ENCODE measurements around the gene RASA2. TPM values are rescaled to one million over a fixed set of nuclear protein-coding genes. Genes with fewer than 3 reads are reported as not detected.
A peak's percentile ranks its signal among the peaks of the same experiment; 100 is the strongest.

Gene RASA2
- total RNA-seq (2014; rRNA removed; shearing (Covaris generic)) = 16.0 and 16.4 TPM in 2 replicates

- peak; percentile 80 for DNase-seq (ENCODE audit: low spot score)
These were observed at the start of gene RASA2 for GRCh38 chr3:141486746-141487520. RASA2 (plus strand) TSS chr3:141487027; CDS start chr3:141487084, 57 bp downstream.

- DNase-seq (ENCODE audit: low spot score) = no peak
These were observed 47.2 kb upstream of the RASA2 start for GRCh38 chr3:141439589-141439988.

- DNase-seq (ENCODE audit: low spot score) = no peak
These were observed 45.9 kb upstream of the RASA2 start for GRCh38 chr3:141440942-141441341.

- DNase-seq (ENCODE audit: low spot score) = peak; percentile 72
These were observed 45.2 kb upstream of the RASA2 start for GRCh38 chr3:141441381-141442364.

GRCh38 chr3:141442446-141442845 is 44.4 kb upstream of the RASA2 start:
- no peak for DNase-seq (ENCODE audit: low spot score)

- no peak for DNase-seq (ENCODE audit: low spot score)
These were observed 43.9 kb upstream of the RASA2 start for GRCh38 chr3:141442914-141443313.

- DNase-seq (ENCODE audit: low spot score) = no peak
These were observed 42.1 kb upstream of the RASA2 start for GRCh38 chr3:141444586-141445285.

- DNase-seq (ENCODE audit: low spot score) = no peak
These were observed 40.8 kb upstream of the RASA2 start for GRCh38 chr3:141445990-141446389.

- no peak for DNase-seq (ENCODE audit: low spot score)
These were observed 40.1 kb upstream of the RASA2 start for GRCh38 chr3:141446737-141447136.

- no peak for DNase-seq (ENCODE audit: low spot score)
These were observed 39.4 kb upstream of the RASA2 start for GRCh38 chr3:141447383-141447782.

- DNase-seq (ENCODE audit: low spot score) = no peak
These were observed 38.1 kb upstream of the RASA2 start for GRCh38 chr3:141448606-141449220.

- DNase-seq (ENCODE audit: low spot score) = no peak
These were observed 37.4 kb upstream of the RASA2 start for GRCh38 chr3:141449424-141449823.

- no peak for DNase-seq (ENCODE audit: low spot score)
These were observed 36.0 kb upstream of the RASA2 start for GRCh38 chr3:141450727-141451375.

GRCh38 chr3:141452045-141452444 is 34.8 kb upstream of the RASA2 start:
- DNase-seq (ENCODE audit: low spot score) = peak; percentile 40

- DNase-seq (ENCODE audit: low spot score) = no peak
These were observed 34.1 kb upstream of the RASA2 start for GRCh38 chr3:141452773-141453172.

GRCh38 chr3:141454054-141454453 is 32.8 kb upstream of the RASA2 start:
- DNase-seq (ENCODE audit: low spot score) = no peak

- DNase-seq (ENCODE audit: low spot score) = peak; percentile 86
These were observed 31.8 kb upstream of the RASA2 start for GRCh38 chr3:141454906-141455602.

- DNase-seq (ENCODE audit: low spot score) = no peak
These were observed 31.1 kb upstream of the RASA2 start for GRCh38 chr3:141455603-141456300.

GRCh38 chr3:141456301-141456625 is 30.6 kb upstream of the RASA2 start:
- no peak for DNase-seq (ENCODE audit: low spot score)
